Chondrocyte (in vitro differentiated cells): ENCODE data around the gene COMMD4. TPM values are rescaled to one million over a fixed set of nuclear protein-coding genes. Genes with fewer than 3 reads are reported as not detected.
"Not testable (repeated sequence)": the region's sequence is repeated elsewhere in the genome, so short reads cannot be mapped to it uniquely, and the experiment has no call there.

Source experiments
- DNase-seq: peaks from one replicate; pipeline ENCODE4 v3.0.0; 2021; ENCODE audit warnings: mixed read lengths, low spot score
- H3K27ac Mint-ChIP-seq: one replicate; pipeline ENCODE4 v1.8.0; 2021; ENCODE audit warnings: mild to moderate bottlenecking, moderate library complexity, mixed read lengths; ENCODE audit not compliant: unreplicated experiment
- H3K27me3 Mint-ChIP-seq: 2 replicates; pipeline ENCODE4 v1.8.0; 2021; ENCODE audit warnings: low read depth, mixed read lengths
- H3K36me3 Mint-ChIP-seq: 2 replicates; pipeline ENCODE4 v1.8.0; 2021; ENCODE audit warnings: low read depth, mixed read lengths
- H3K4me1 Mint-ChIP-seq: 2 replicates; pipeline ENCODE4 v1.8.0; 2021; ENCODE audit warnings: low read depth, mild to moderate bottlenecking, mixed read lengths
- H3K4me3 Mint-ChIP-seq: one replicate; pipeline ENCODE4 v1.8.0; 2021; ENCODE audit warnings: mild to moderate bottlenecking, moderate library complexity, mixed read lengths; ENCODE audit not compliant: unreplicated experiment
- H3K9me3 Mint-ChIP-seq: 2 replicates; pipeline ENCODE4 v1.8.0; 2021; ENCODE audit warnings: low read depth, mixed read lengths
- CTCF ChIP-seq: fragments of 200-600 bp; sonication (generic); IDR thresholded peaks from 2 replicates; pipeline ENCODE4 v1.5.0; 2021; ENCODE audit warnings: antibody characterized with exemption, mild to moderate bottlenecking, moderate library complexity
- total RNA-seq: library from RNA; stranded (reverse); gene quantifications from 3 replicates; pipeline ENCODE4 v1.2.1, GENCODE V29; 2021

COMMD4 gene
- total RNA-seq, 1 donor from 2014 or later = 69.8 TPM

GRCh38 chr15:75306188-75306587 lies 29.7 kb upstream of the COMMD4 start:
- Mint-ChIP-seq H3K36me3 (no peaks in the 10 kb centered on the region), H3K4me1 (peaks cover 6% of the 10 kb centered on the region), H3K27ac (no peak overlapping the region), H3K27me3 (peaks cover 33% of the 10 kb centered on the region), H3K4me3 (no peak overlapping the region), H3K9me3 (no peaks in the 10 kb centered on the region)
- no peak for TF ChIP-seq CTCF
- no peak for DNase-seq

- Mint-ChIP-seq H3K36me3 (no peaks in the 10 kb centered on the region), H3K27me3 (peaks cover 31% of the 10 kb centered on the region), H3K27ac (no peak overlapping the region), H3K9me3 (no peaks in the 10 kb centered on the region), H3K4me1 (peaks cover 9% of the 10 kb centered on the region), H3K4me3 (no peak overlapping the region)
- TF ChIP-seq CTCF = peak; percentile 73
- DNase-seq = no peak
These were observed 28.0 kb upstream of the COMMD4 start for GRCh38 chr15:75307778-75308390.

- no peak overlapping the region for H3K4me3 Mint-ChIP-seq
- no peak for DNase-seq
- peaks cover 18% of the 10 kb centered on the region for H3K27me3 Mint-ChIP-seq
- H3K9me3 Mint-ChIP-seq = no peaks in the 10 kb centered on the region
- H3K36me3 Mint-ChIP-seq = no peaks in the 10 kb centered on the region
- H3K27ac Mint-ChIP-seq = no peak overlapping the region
- H3K4me1 Mint-ChIP-seq = peaks cover 9% of the 10 kb centered on the region
- TF ChIP-seq CTCF = no peak
These were observed 26.2 kb upstream of the COMMD4 start for GRCh38 chr15:75309711-75310110.

GRCh38 chr15:75312548-75312947 lies 23.3 kb upstream of the COMMD4 start:
- not testable (repeated sequence) for H3K27me3 Mint-ChIP-seq, H3K36me3 Mint-ChIP-seq, H3K4me3 Mint-ChIP-seq, DNase-seq, H3K4me1 Mint-ChIP-seq, H3K9me3 Mint-ChIP-seq, H3K27ac Mint-ChIP-seq

- TF ChIP-seq CTCF = no peak
- Mint-ChIP-seq H3K27ac (no peak overlapping the region), H3K36me3 (no peaks in the 10 kb centered on the region), H3K9me3 (no peaks in the 10 kb centered on the region), H3K4me3 (no peak overlapping the region), H3K4me1 (peaks cover 9% of the 10 kb centered on the region), H3K27me3 (peaks cover 1% of the 10 kb centered on the region)
- DNase-seq = no peak
These were observed 22.6 kb upstream of the COMMD4 start for GRCh38 chr15:75313116-75313845.
